GM18873 (cell line): ENCODE data around the gene HIF3A.
"Not testable (repeated sequence)": the region's sequence is repeated elsewhere in the genome, so short reads cannot be mapped to it uniquely, and the experiment has no call there.

Source experiments
- ATAC-seq: cut with Tn5 transposase; IDR thresholded peaks from one replicate; pipeline ENCODE4 v1.9.1; 2021; ENCODE audit warnings: mild to moderate bottlenecking, moderate library complexity, moderate number of reproducible peaks; ENCODE audit not compliant: unreplicated experiment, low FRiP score

Gene HIF3A

GRCh38 chr19:46296722-46297461 lies at the start of gene HIF3A:
TSS of gene HIF3A (plus strand) at chr19:46297042. CDS start at chr19:46297077, 35 bp downstream.
- ATAC-seq = no peak

- ATAC-seq = no peak
Observed at GRCh38 chr19:46250076-46250735, 46.6 kb upstream of the HIF3A start.

DNA sequence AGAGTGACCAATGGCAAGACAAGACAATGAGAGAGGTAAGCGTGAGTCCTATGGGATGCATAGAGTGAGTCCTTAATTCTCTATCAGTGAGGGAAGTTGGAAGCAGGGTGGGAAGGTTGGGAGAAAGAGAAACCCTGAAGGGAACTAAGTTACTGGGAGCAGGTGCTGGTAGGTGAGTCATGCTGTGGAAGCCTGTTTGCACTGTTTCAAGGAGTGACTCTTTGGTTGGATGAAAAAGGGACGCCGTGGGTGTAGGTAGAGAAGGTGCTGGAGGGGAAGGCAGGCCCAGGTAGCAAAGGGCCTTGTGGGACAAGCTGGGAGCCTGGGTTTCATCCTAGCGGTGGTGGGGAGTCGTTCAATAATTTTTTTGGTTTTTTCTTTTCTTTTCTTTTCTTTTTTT lies 45.4 kb upstream of the HIF3A start:
- ATAC-seq = no peak

DNA sequence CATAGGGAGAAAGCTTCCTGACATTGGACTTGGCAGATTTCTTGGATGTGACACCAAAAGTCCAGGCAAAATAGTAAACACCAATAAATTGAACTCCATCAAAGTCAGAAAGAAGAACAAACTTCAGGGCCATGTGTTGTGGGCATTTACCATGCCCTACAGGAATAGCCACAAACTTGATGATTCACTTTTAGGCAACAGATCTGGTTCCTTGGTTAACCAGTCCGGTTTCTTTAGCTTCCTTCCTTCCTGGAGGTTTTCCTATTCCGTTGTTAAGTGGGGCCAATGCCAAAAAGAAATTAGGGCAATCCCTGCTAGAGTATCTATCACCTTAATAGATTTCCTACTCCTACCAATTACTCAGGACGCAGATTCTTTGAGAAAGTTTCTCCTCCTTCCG lies 42.1 kb upstream of the HIF3A start:
- ATAC-seq = no peak

- no peak for ATAC-seq
Observed at GRCh38 chr19:46256855-46257254, 40.0 kb upstream of the HIF3A start.

DNA sequence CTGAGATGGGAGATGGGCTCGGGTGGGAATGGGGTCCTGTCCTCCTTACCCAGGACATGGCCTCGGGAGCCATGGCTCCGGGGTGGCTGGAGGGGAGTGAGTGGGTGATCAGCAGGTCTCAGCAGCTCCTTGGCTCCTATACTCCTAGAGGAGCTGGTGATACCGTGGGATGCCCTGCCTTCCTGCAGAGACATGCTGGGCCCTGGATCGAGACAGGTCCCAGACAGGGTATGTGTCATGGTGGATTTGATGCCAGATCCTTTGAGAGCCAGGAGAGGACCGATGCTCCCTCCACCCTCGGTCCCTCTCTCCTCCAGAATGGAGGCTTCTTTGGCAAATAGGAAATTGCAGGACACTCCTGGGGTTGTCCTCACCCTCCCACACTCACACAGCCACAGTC lies 35.3 kb upstream of the HIF3A start:
- ATAC-seq = not testable (repeated sequence)

DNA sequence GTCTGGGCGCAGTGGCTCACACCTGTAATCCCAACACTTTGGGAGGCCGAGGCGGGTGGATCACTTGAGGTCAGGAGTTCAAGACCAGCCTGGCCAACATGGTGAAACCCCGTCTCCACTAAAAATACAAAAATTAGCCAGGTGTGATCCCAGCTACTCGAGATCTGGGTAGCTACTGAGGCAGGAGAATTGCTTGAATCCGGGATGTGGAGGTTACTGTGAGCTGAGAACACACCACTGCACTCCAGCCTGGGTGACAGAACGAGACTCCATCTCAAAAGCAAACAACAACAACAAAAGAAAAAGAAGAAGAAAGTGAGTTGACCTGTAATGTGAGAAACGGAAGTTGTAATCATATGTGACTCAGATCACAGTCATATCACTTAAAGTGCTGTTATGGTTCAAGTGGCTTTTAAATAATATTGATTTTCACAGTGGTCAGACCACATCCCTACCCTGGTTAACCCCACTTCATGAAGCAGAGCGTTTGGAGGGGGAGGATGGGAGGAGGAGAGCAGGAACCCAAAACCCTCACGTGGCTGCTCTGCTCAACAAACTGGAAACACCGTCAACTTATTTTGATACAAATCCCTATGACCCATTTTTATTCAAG lies 34.1 kb upstream of the HIF3A start:
- not testable (repeated sequence) for ATAC-seq

- not testable (repeated sequence) for ATAC-seq
Observed at GRCh38 chr19:46264801-46265200, 32.0 kb upstream of the HIF3A start.

- no peak for ATAC-seq
Observed at GRCh38 chr19:46265217-46265828, 31.5 kb upstream of the HIF3A start.

DNA sequence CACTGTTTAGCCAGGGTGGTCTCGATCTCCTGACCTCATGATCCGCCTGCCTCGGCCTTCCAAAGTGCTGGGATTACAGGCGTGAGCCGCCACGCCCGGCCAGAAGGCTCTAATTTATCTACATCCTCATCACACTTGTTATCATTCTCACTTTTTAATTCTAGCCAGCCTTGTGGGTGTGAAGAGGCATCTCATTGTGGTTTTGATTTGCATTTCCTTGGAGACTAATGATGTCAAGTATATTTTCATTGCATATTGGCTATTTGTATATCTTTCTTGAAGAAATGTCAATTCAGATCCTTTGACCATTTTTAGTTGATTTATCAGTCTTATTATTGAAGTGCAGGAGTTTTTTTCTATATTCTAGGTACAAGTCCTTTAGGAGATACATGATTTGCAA lies 27.7 kb upstream of the HIF3A start:
- no peak for ATAC-seq

DNA sequence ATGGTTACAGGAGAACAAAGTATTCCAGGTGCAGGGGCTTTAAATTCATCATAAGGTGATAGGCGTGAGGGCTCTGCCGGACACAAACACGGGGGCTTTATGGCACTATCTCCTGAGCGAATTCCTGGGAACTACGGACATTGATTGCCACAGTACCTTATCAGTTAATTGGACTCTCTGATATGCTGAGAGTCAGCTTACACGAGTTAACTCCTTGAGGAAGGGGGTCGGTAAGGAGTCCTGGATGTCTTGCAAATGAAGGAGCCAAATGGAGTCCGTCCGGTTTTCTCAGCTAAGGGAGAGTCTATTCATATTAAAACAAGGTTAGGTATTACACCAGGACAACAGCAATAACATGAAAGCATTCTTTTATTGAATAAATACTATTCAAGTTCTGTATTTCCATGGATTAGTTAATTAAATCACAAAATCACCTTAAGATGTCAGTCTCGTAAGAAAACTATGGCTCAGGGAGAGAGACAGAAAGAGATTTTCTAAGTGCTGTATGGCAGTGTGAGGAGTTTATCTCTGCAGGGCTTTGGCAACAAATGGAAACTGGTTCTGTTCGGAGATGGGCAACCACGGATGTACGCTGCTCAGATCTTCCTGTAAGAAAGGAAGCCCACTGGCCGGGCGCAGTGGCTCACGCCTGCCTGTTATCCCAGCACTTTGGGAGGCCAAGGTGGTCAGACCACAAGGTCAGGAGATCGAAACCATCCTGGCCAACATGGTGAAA lies 26.2 kb upstream of the HIF3A start:
- no peak for ATAC-seq

DNA sequence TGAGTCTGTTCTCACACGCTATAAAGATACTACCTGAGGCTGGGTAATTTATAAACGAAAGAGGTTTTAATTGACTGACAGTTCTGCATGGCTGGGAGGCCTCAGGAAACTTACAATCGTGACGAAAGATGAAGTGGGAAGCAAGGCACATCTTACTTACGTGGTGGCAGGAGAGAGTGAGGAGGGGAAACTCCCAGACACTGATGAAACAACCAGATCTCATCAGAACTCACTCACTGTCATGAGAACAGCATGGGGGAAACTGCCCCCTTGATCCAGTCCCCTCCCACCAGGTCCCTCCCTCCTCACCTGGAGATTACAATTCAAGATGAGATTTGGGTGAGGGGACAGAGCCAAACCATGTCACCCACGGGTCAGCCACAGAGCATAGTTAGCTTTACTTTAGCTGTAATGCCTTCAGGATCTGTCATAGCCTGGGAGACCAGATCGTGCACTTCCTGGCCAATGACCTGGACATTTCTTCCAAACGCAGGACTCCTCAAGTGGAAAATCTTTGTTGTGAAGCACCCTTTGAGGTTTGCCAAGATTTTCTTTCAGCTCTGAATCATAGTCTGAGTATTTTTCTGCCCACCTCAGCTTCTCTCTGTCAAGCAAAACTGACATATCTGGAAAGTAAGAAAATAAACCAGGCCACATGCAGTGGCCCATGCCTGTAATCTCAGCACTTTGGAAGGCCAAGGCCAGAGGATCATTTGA lies 25.2 kb upstream of the HIF3A start:
- ATAC-seq = no peak

DNA sequence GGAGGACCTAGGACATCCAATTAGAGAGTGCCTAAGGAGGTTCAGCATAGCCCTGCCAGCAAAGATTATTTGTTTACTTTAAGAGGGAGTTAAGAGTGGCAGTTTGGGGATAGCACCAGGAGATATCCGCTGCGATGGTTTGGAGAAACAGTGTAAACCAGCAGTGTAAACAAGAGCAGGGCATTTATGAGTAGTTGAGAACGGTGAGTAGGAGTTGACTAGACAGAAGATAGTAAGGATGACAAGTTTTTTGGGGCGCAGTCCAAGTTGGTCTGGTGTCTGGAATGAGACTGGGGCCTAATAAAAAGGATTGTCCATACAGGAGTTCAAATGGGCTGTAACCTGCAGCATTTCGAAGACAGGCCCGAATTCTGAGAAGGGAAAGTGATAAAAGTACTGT lies 22.9 kb upstream of the HIF3A start:
- not testable (repeated sequence) for ATAC-seq

DNA sequence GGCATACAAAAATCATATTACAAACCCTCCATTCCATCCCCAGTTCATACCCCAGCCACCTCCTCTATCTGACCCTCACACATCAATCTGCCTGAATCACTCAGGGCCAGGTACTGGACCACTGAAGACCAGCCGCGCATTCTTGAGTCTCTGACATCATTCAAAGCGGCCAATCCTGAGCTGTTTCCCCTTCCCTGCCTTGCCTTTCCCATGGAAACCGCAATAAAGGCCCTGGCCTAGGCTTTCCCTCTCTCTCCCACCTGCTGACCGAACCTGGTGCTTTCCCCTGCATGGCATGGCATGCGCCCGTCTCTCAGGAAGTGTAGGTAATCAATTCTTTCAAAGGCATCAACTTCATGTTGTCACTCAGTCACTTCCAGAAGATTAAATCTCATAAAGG lies 17.7 kb upstream of the HIF3A start:
- no peak for ATAC-seq

GRCh38 chr19:46283771-46284170 lies 13.1 kb upstream of the HIF3A start:
- ATAC-seq = no peak

GRCh38 chr19:46284635-46285034 lies 12.2 kb upstream of the HIF3A start:
- no peak for ATAC-seq

- no peak for ATAC-seq
Observed at GRCh38 chr19:46287585-46287984, 9.3 kb upstream of the HIF3A start.

- no peak for ATAC-seq
Observed at GRCh38 chr19:46288896-46289588, 7.8 kb upstream of the HIF3A start.
